Upper lobe of left lung (tissue), 6 donors: ENCODE data around the gene BBC3. TPM values are rescaled to one million over a fixed set of nuclear protein-coding genes. Genes with fewer than 3 reads are reported as not detected.
A peak's percentile ranks its signal among the peaks of the same experiment; 100 is the strongest.

Source experiments
- ATAC-seq, 2 donors: fragments of 200-7000 bp; cut with Tn5 transposase; one replicate each; pipeline ENCODE4 v1.9.1; 2022; ENCODE audit warnings: mild to moderate bottlenecking in 2 of 2, moderate library complexity in 2 of 2; ENCODE audit not compliant: low FRiP score in 2 of 2
- DNase-seq, 2 donors: peaks; one replicate each; pipeline ENCODE4 v3.0.0-alpha.2; 2019 to 2020
- H3K27ac ChIP-seq, 4 donors: fragments of 200-600 bp; sonication (generic); one replicate each; pipeline ENCODE4 v1.5.1; 2016 to 2019
- H3K27me3 ChIP-seq, 4 donors: fragments of 200-600 bp; sonication (generic); one replicate each; pipeline ENCODE4 v1.5.1; 2017 to 2019
- H3K36me3 ChIP-seq, 4 donors: fragments of 200-600 bp; sonication (generic); one replicate each; pipeline ENCODE4 v1.5.1; 2016 to 2019
- H3K4me1 ChIP-seq, 4 donors: fragments of 200-600 bp; sonication (generic); one replicate each; pipeline ENCODE4 v1.5.1; 2018 to 2019
- H3K4me3 ChIP-seq, 4 donors: fragments of 200-600 bp; sonication (generic); one replicate each; pipeline ENCODE4 v1.5.1; 2017 to 2019; ENCODE audit warnings: mild to moderate bottlenecking in 2 of 4, moderate library complexity in 1 of 4
- H3K9me3 ChIP-seq, 4 donors: fragments of 200-600 bp; sonication (generic); one replicate each; pipeline ENCODE4 v1.5.1; 2018 to 2019
- EP300 ChIP-seq, 4 donors: sonication (generic); formaldehyde crosslinking; IDR thresholded peaks; one replicate each; pipeline ENCODE4 v1.5.1; 2017; ENCODE audit warnings: antibody characterized with exemption in 4 of 4, control low read depth in 2 of 4
- POLR2A ChIP-seq, 4 donors: fragments of 450-650 bp; IDR thresholded peaks; one replicate each; pipeline ENCODE4 v1.5.1; 2016 to 2017; ENCODE audit warnings: antibody characterized with exemption in 4 of 4, mild to moderate bottlenecking in 2 of 4
- POLR2AphosphoS5 ChIP-seq, 2 donors: sonication (generic); formaldehyde crosslinking; IDR thresholded peaks; one replicate each; pipeline ENCODE4 v1.5.1; 2017; ENCODE audit warnings: antibody characterized with exemption in 2 of 2
- WGBS, 2 donors: methylation state at CpG; one replicate each; pipeline ENCODE4 v1.1.5; 2017 to 2018; 5-methylcytosine and 5-hydroxymethylcytosine counted together
- total RNA-seq, 6 donors: library from RNA; depleted of rRNA in 4 of 6; stranded (reverse); fragments of >200 nt in 4 of 6; gene quantifications; one replicate each; pipeline versions ENCODE4 v1.1.0 to v1.2.1, GENCODE V29; 2016 to 2021
- TF ChIP-seq, protein P1 (sequence below), 6 experiments: fragments of 450-650 bp in 4 of 6; fragments of 200-600 bp in 2 of 6; sonication (generic) in 2 of 6; IDR thresholded peaks; one replicate each; pipeline ENCODE4 v1.5.1; 2016 to 2019; ENCODE audit warnings: antibody characterized with exemption in 6 of 6
- donor health status: DM: no; HTN: no; CAD: no; lungs with moderate emphysema.
- donor health status: DM: no; HTN: yes; CAD: no; lungs with severe emphysema.

Gene BBC3
- total RNA-seq, 6 donors from 2014 or later = 7.4 to 29.3 (median 15.9) TPM

GRCh38 chr19:47257411-47258169, 26.6 kb upstream of the BBC3 start:
- H3K4me3 ChIP-seq = peak overlapping the region; percentile 23 to 64 (median 54)
- TF ChIP-seq, protein P1, sequence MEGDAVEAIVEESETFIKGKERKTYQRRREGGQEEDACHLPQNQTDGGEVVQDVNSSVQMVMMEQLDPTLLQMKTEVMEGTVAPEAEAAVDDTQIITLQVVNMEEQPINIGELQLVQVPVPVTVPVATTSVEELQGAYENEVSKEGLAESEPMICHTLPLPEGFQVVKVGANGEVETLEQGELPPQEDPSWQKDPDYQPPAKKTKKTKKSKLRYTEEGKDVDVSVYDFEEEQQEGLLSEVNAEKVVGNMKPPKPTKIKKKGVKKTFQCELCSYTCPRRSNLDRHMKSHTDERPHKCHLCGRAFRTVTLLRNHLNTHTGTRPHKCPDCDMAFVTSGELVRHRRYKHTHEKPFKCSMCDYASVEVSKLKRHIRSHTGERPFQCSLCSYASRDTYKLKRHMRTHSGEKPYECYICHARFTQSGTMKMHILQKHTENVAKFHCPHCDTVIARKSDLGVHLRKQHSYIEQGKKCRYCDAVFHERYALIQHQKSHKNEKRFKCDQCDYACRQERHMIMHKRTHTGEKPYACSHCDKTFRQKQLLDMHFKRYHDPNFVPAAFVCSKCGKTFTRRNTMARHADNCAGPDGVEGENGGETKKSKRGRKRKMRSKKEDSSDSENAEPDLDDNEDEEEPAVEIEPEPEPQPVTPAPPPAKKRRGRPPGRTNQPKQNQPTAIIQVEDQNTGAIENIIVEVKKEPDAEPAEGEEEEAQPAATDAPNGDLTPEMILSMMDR (IDR thresholded peaks at IDR 0.05) = no peak
- peak in 3 of 4 donors; percentile 21 to 61 (median 37) for TF ChIP-seq POLR2A (IDR thresholded peaks at IDR 0.05)
- peak; percentile 65 to 69 for TF ChIP-seq POLR2AphosphoS5 (IDR thresholded peaks at IDR 0.05)
- peak in 2 of 4 donors; percentile 31 to 55 for TF ChIP-seq EP300 (IDR thresholded peaks at IDR 0.05)
- DNase-seq (no peak), ATAC-seq (peak in 1 of 2 donors; percentile 58)
- H3K36me3 ChIP-seq = peaks cover 9 to 42% (median 37%) of the 10 kb centered on the region in 4 donors
- H3K27ac ChIP-seq = peak overlapping the region; percentile 90 to 97 (median 94)
- H3K9me3 ChIP-seq = no peaks in the 10 kb centered on the region
- no peaks in the 10 kb centered on the region for H3K27me3 ChIP-seq
- peaks cover 23 to 44% (median 25%) of the 10 kb centered on the region in 4 donors for H3K4me1 ChIP-seq
- 5 to 22% methylated on average over 8 to 29 of the region's 29 CpGs for WGBS, 2 donors

DNA sequence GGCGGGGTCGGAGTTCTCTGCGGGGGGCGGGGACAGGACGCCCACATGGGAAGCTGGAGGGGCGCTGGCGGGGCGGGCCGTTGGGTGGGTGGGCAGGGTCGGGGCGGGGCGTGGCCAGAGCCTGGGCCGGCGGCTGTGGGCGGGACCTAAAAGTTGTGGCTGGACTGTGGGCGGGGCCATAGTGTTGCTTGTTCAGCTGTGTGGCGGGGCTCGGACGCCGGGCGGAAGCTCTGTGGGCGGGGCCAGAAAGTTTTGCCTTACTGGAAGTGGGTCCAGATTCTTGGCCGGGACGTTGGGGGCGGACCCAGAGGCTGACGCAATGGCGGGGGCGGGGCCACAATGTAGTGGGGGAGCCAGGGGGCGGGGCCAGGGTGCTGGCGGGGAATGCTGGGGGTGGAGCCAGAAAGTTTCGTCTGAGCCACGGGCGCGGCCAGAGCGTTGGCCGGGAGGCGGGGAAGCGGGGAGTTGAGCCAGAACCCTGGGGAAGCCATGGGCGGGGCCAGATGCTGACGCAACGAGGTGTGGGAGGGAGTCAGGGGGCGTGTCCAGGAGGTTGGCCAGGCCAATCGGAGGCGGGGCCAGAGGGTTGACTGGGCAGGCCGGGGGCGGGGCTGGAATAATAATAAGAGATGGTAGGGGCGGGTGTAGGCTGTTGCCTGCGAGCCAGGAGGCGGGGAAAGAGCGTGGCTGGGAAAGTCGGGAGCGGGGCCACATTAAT, 25.9 kb upstream of the BBC3 start:
- Histone ChIP-seq H3K27ac (peak overlapping the region; percentile 90 to 97 (median 94)), H3K27me3 (no peaks in the 10 kb centered on the region), H3K9me3 (no peaks in the 10 kb centered on the region), H3K4me1 (peaks cover 23 to 44% (median 25%) of the 10 kb centered on the region in 4 donors), H3K36me3 (peaks cover 9 to 35% (median 32%) of the 10 kb centered on the region in 4 donors), H3K4me3 (peak overlapping the region; percentile 36 to 64 (median 54))
- WGBS, 2 donors = 0% methylated on average over 16 to 25 of the region's 52 CpGs
- ATAC-seq (peak; percentile 93 to 96), DNase-seq (peak; percentile 100)
- TF ChIP-seq POLR2A (IDR thresholded peaks at IDR 0.05) (no peak), EP300 (IDR thresholded peaks at IDR 0.05) (no peak), POLR2AphosphoS5 (IDR thresholded peaks at IDR 0.05) (peak in 1 of 2 donors; percentile 9)

DNA sequence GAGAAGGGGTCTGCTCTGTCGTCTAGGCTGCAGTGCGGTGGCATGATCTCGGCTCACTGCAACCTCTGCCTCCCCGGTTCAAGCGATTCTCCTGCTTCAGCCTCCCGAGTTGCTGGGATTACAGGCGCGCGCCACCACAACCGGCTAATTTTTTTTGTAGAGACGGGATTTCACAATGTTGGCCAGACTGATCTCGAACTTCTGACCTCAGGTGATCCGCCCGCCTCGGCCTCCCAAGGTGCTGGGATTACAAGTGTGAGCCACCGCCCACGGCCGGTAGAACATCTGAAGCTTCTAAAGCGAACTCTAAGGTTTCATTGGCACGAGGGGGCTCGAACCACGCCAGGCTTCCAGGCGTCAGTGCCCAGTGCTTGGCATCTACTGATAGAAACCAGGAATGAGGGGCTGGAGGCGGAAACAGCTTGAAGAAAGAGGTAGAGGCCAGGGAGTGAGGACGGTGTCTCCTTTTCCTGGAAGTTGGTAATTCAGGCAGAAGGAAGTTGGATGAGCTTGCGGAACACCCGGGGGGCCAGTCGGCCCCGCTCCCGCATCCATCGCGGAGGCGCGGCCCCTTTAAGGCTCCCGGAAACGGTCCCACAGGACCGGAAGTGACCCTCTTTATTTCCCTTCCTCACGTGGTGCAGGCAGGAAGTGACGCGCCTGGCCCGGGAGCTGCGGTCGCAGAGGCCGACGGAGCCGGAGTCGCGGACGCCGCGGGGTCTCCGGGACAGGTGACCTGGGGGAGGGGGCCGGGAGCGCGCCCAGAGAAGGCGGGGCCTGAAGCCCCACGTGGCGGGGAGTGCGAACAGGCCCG, 25.1 kb upstream of the BBC3 start, which contains the start of gene CCDC9:
Gene CCDC9, plus strand, starts transcription at position 647 of the 814 bp plus-strand sequence. CDS start 1,876 bp downstream, outside the sequence.
- peaks cover 9 to 28% (median 28%) of the 10 kb centered on the region in 4 donors for H3K36me3 ChIP-seq
- H3K27ac ChIP-seq = peak within 1 kb of the TSS; percentile 90 to 97 (median 94)
- H3K9me3 ChIP-seq = no peaks in the 10 kb centered on the region
- peaks cover 23 to 46% (median 25%) of the 10 kb centered on the region in 4 donors for H3K4me1 ChIP-seq
- ATAC-seq (peak; percentile 62 to 75), DNase-seq (peak; percentile 94 to 98)
- peak within 1 kb of the TSS; percentile 36 to 64 (median 54) for H3K4me3 ChIP-seq
- WGBS, 2 donors = 28 to 38% methylated on average over 26 to 43 of the region's 60 CpGs
- TF ChIP-seq, protein P1 (IDR thresholded peaks at IDR 0.05) = no peak
- TF ChIP-seq POLR2A (IDR thresholded peaks at IDR 0.05) = peak in 3 of 4 donors; percentile 65 to 94 (median 84)
- peak; percentile 91 to 99 for TF ChIP-seq POLR2AphosphoS5 (IDR thresholded peaks at IDR 0.05)
- peak in 2 of 4 donors; percentile 57 to 76 for TF ChIP-seq EP300 (IDR thresholded peaks at IDR 0.05)
- no peaks in the 10 kb centered on the region for H3K27me3 ChIP-seq

DNA sequence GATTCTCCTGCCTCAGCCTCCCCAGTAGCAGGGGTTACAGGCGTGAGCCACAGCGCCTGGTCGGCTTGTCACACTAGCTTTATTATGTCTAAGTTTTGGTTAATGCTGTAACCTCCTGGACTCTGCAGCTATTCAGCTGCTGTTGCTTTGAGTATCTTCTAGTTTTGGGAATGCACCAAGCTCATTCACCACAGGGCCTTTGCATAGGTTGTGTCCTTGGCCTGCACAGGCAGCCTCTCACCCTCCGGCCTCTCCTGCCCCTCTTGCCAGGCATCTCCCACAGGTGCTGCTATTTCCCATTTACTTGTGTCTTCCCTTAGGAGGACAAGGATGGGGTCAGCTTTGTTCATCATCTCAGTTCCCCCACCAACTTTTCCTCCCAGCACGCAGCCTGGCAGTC, 23.0 kb upstream of the BBC3 start:
- TF ChIP-seq POLR2A (IDR thresholded peaks at IDR 0.05) (no peak), EP300 (IDR thresholded peaks at IDR 0.05) (no peak), POLR2AphosphoS5 (IDR thresholded peaks at IDR 0.05) (no peak)
- TF ChIP-seq, protein P1 (IDR thresholded peaks at IDR 0.05) = no peak
- H3K9me3 ChIP-seq = no peaks in the 10 kb centered on the region
- ATAC-seq (no peak), DNase-seq (no peak)
- peaks cover 0 to 7% (median 7%) of the 10 kb centered on the region in 4 donors for H3K36me3 ChIP-seq
- WGBS, 2 donors = 94% methylated on average over 5 of the region's 5 CpGs
- no peak overlapping the region for H3K4me3 ChIP-seq
- no peaks in the 10 kb centered on the region for H3K27me3 ChIP-seq
- peaks cover 20 to 32% (median 22%) of the 10 kb centered on the region in 4 donors for H3K4me1 ChIP-seq
- no peak overlapping the region for H3K27ac ChIP-seq
